Neutrophil (primary cell): Measurements from ENCODE around the gene ATP13A4.

Source experiments
- H3K27ac ChIP-seq: fragments of 200-600 bp; sonication (generic); 2 replicates; pipeline ENCODE4 v1.5.1; 2016; ENCODE audit warnings: mild to moderate bottlenecking, moderate library complexity
- H3K27me3 ChIP-seq: fragments of 200-600 bp; sonication (generic); 2 replicates; pipeline ENCODE4 v1.6.0; 2016; ENCODE audit warnings: mild to moderate bottlenecking
- H3K36me3 ChIP-seq: fragments of 200-600 bp; sonication (generic); 2 replicates; pipeline ENCODE4 v1.5.1; 2017
- H3K4me1 ChIP-seq, 2 experiments: fragments of 200-600 bp in 1 of 2; sonication (generic) in 1 of 2; 1 replicate in 1 of 2; 2 replicates in 1 of 2; pipeline versions ENCODE4 v1.5.1 to v1.6.1; 2013 to 2016; ENCODE audit warnings: low read depth in 1 of 2, low read length in 1 of 2, mild to moderate bottlenecking in 1 of 2, moderate library complexity in 1 of 2; ENCODE audit not compliant: control insufficient read depth in 1 of 2, insufficient read depth in 1 of 2
- H3K4me3 ChIP-seq, 2 experiments: fragments of 200-600 bp in 1 of 2; sonication (generic) in 1 of 2; 1 replicate in 1 of 2; 2 replicates in 1 of 2; pipeline ENCODE4 v1.5.1; 2013 to 2016; ENCODE audit warnings: low read depth in 1 of 2, low read length in 1 of 2, mild to moderate bottlenecking in 1 of 2, moderate library complexity in 1 of 2
- H3K9me3 ChIP-seq: fragments of 200-600 bp; sonication (generic); 2 replicates; pipeline ENCODE4 v1.5.1; 2016
- TF ChIP-seq, protein P1 (sequence below): fragments of 200-600 bp; sonication (generic); IDR thresholded peaks from 2 replicates; pipeline ENCODE4 v1.5.1; 2016; ENCODE audit warnings: antibody characterized with exemption

The ATP13A4 gene

DNA sequence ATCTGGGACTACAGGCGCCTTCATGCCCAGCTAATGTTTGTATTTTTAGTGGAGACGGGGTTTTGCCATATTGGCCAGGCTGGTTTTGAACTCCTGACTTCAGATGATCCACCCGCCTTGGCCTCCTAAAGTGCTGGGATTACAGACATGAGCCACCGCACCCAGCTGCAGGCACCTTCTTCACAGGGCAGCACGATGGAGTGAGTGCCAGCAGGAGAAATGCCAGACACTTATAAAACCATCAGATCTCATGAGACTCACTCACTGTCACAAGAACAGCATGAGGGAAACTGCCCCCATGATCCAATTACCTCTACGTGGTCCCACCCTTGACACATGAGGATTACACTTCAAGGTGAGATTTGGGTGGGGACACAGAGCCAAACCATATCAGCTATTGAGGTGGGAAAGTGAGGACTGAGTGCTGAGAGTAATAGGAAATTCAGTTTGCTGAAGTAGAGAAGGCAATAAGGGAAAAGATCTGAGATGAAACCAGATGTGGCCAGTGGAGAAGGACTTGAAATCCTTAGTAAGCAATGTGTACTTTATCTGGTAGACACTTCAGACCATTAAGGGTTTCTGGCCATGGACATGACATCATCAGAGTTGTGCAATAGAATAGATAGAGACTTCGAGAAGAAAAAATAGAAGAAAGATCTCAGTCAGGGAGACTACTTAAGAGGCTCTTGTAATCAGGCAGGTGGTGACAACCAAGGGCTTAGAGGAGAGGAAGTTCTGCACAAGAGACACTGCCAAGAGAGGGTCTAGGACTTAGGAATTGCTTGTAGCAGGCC is 158.0 kb downstream of the ATP13A4 start:
- Histone ChIP-seq H3K4me1 (no peaks in the 10 kb centered on the region), H3K4me3 (no peak overlapping the region), H3K27me3 (no peaks in the 10 kb centered on the region), H3K9me3 (no peaks in the 10 kb centered on the region), H3K36me3 (no peaks in the 10 kb centered on the region), H3K27ac (no peak overlapping the region)
- TF ChIP-seq, protein P1, sequence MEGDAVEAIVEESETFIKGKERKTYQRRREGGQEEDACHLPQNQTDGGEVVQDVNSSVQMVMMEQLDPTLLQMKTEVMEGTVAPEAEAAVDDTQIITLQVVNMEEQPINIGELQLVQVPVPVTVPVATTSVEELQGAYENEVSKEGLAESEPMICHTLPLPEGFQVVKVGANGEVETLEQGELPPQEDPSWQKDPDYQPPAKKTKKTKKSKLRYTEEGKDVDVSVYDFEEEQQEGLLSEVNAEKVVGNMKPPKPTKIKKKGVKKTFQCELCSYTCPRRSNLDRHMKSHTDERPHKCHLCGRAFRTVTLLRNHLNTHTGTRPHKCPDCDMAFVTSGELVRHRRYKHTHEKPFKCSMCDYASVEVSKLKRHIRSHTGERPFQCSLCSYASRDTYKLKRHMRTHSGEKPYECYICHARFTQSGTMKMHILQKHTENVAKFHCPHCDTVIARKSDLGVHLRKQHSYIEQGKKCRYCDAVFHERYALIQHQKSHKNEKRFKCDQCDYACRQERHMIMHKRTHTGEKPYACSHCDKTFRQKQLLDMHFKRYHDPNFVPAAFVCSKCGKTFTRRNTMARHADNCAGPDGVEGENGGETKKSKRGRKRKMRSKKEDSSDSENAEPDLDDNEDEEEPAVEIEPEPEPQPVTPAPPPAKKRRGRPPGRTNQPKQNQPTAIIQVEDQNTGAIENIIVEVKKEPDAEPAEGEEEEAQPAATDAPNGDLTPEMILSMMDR: no peak

DNA sequence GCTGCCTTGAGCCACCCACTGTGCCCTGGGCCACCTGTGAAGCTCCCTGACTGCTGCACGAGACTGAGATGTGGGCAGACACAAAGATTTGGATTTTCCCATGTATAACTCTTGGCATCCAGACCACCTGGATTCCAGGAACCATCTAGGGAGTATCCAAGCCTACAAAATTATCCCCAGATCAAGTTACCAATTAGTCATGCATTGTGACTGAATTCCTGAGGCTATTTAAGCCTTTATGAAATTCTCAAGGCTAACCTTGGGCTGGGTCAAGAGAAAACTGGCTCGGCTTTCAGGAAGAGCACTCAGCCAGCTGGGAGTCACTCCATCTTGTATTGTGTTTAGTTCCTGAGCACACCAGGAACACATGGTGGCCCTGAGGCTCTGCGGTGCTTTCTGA is 162.8 kb downstream of the ATP13A4 start:
- Histone ChIP-seq H3K27me3 (no peaks in the 10 kb centered on the region), H3K9me3 (no peaks in the 10 kb centered on the region)

DNA sequence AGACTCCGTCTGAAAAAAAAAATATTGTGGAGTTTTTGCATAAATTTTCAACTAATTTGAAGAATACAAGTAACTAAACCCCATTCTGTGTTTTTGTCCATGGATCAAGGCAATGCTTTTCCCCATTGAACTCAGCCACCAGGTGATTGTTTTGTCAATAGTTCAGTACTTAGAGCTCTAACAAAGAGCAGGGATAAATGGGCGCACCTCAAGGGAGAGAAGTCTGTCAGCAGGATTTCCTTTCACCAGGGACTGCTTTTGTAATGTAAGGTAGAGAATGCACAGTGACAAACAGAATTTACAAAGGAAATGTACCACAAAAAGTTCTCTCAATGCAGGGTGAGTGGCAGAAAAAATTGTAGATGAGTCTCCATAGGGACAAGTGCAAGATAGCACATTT is 165.4 kb downstream of the ATP13A4 start:
- Histone ChIP-seq H3K27me3 (no peaks in the 10 kb centered on the region), H3K9me3 (no peaks in the 10 kb centered on the region), H3K36me3 (no peaks in the 10 kb centered on the region), H3K27ac (no peak overlapping the region), H3K4me3 (no peak overlapping the region), H3K4me1 (no peaks in the 10 kb centered on the region)
- TF ChIP-seq, protein P1: no peak

More for the DNA sequence above, 162.8 kb downstream of the ATP13A4 start:
- Histone ChIP-seq H3K27ac (no peak overlapping the region), H3K36me3 (no peaks in the 10 kb centered on the region), H3K4me1 (no peaks in the 10 kb centered on the region), H3K4me3 (no peak overlapping the region)
- TF ChIP-seq, protein P1: no peak

DNA sequence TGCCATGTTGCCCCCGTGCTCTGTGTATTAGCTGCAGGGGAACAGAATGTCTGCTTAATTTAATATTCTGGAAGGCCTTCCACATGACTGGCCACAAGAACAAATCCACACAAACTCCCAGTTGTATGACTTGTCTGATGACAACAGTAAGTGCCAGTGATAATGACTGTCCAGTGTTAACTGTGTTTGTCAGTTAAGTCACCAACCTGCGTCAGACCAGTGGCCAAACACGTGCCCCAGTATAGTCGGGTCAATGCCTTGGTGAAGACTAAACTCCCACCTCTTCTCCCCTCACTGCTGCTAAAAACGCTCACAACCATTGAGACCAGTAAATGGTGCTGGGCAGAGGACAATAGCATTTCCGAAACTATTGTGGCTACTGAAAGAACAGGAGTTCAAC is 166.3 kb downstream of the ATP13A4 start:
- Histone ChIP-seq H3K4me1 (no peaks in the 10 kb centered on the region), H3K27me3 (no peaks in the 10 kb centered on the region), H3K4me3 (no peak overlapping the region), H3K27ac (no peak overlapping the region), H3K9me3 (no peaks in the 10 kb centered on the region), H3K36me3 (no peaks in the 10 kb centered on the region)
- TF ChIP-seq, protein P1: no peak

DNA sequence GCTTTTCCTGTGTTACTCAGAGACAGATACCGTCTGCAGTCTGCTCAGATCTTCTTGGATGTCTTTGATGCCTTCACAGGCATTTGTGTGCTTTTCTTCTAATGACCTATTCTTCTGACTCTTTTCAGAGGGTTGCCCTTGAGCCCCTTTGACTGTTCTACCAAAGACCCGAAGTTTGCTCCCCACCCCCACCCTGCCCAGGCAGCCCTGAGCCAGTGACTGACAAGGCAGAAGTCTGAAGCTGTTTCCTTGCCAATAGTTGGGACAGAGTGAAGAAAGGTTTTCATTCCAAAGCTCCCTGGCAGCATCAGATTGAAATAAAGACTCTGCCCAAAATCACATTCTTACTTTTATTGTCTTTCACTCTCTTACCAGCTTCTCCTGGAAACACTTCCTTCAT is 167.1 kb downstream of the ATP13A4 start:
- H3K9me3 ChIP-seq: no peaks in the 10 kb centered on the region
- no peak overlapping the region for H3K4me3 ChIP-seq
- H3K27me3 ChIP-seq: no peaks in the 10 kb centered on the region
- TF ChIP-seq, protein P1: no peak
- no peaks in the 10 kb centered on the region for H3K36me3 ChIP-seq
- H3K4me1 ChIP-seq: no peaks in the 10 kb centered on the region
- no peak overlapping the region for H3K27ac ChIP-seq
